Heart right ventricle (tissue), 16 donors: ENCODE data around the gene PLA2G7. TPM values are rescaled to one million over a fixed set of nuclear protein-coding genes. Genes with fewer than 3 reads are reported as not detected.
"Not testable (repeated sequence)": the region's sequence is repeated elsewhere in the genome, so short reads cannot be mapped to it uniquely, and the experiment has no call there.

ENCODE experiments used
- ATAC-seq, 8 donors: fragments of 200-7000 bp; cut with Tn5 transposase; one replicate each; pipeline ENCODE4 v1.9.1; 2020; ENCODE audit warnings: mild to moderate bottlenecking in 8 of 8, moderate library complexity in 8 of 8, moderate number of reproducible peaks in 1 of 8
- DNase-seq, 2 donors: peaks; one replicate each; pipeline ENCODE4 v3.0.0-alpha.2; 2020
- H3K27ac ChIP-seq, 10 donors: fragments of 200-600 bp; sonication (generic) in 2 of 10; one replicate each; pipeline versions ENCODE4 v1.5.0 to v1.8.0; 2020 to 2022; ENCODE audit warnings: mild to moderate bottlenecking in 3 of 10
- H3K27me3 ChIP-seq, 7 donors: fragments of 200-600 bp; one replicate each; pipeline ENCODE4 v1.8.0; 2021 to 2022; ENCODE audit warnings: mild to moderate bottlenecking in 2 of 7
- H3K36me3 ChIP-seq, 9 donors: fragments of 200-600 bp; sonication (generic) in 1 of 9; one replicate each; pipeline versions ENCODE4 v1.5.0 to v1.8.0; 2020 to 2022; ENCODE audit warnings: mild to moderate bottlenecking in 2 of 9
- H3K4me1 ChIP-seq, 9 donors: fragments of 200-600 bp; sonication (generic) in 1 of 9; one replicate each; pipeline versions ENCODE4 v1.5.0 to v1.8.0; 2020 to 2022; ENCODE audit warnings: mild to moderate bottlenecking in 4 of 9
- H3K4me3 ChIP-seq, 10 donors: fragments of 200-600 bp; sonication (generic) in 2 of 10; one replicate each; pipeline versions ENCODE4 v1.5.0 to v1.8.0; 2020 to 2022; ENCODE audit warnings: mild to moderate bottlenecking in 7 of 10, moderate library complexity in 2 of 10
- H3K9me3 ChIP-seq, 11 donors: fragments of 200-600 bp in 10 of 11; sonication (generic) in 2 of 11; one replicate each; pipeline versions ENCODE4 v1.5.0 to v1.8.0; 2013 to 2022; ENCODE audit warnings: mild to moderate bottlenecking in 2 of 11, control low read depth in 1 of 11, moderate library complexity in 1 of 11
- CTCF ChIP-seq, 9 donors: fragments of 200-600 bp; sonication (generic) in 2 of 9; IDR thresholded peaks; one replicate each; pipeline versions ENCODE4 v1.5.0 to v1.8.0; 2021 to 2022; ENCODE audit warnings: antibody characterized with exemption in 9 of 9, mild to moderate bottlenecking in 5 of 9, moderate library complexity in 1 of 9
- WGBS, 2 donors: extraction: QIAGEN DNeasy Blood & Tissue Kit; methylation state at CpG; one replicate each; pipeline ENCODE4 v1.1.7; 2013; ENCODE audit warnings: inconsistent platforms in 1 of 2; 5-methylcytosine and 5-hydroxymethylcytosine counted together
- intact Hi-C, 10 donors: fragments of 100-400 bp; cut with DNase I; formaldehyde crosslinking; loops; one replicate each; pipeline versions ENCODE4 v1.11.1 to v1.14.2; 2022
- polyA plus RNA-seq, 2 donors: library from polyadenylated mRNA; stranded (reverse); fragments of 200-250 nt; gene quantifications; one replicate each; pipeline ENCODE4 v1.2.3, GENCODE V29; 2013
- total RNA-seq, 10 donors: library from RNA; stranded (reverse); fragmentation: NEBNext Ultra II Directional in 3 of 10; extraction: Animal tissue kit (Norgen Biotek cat#: 25700) in 3 of 10; gene quantifications; one replicate each; pipeline versions ENCODE4 v1.2.1 to v1.2.4, GENCODE V29; 2021 to 2023
- donor health status: Arrhythmogenic right ventricular cardiomyopathy.
- donor health status: ischemic (EF 13 %, LVEDD 7.1; RV severe dilation, severe dysfunction).
- donor health status: healthy with polysubstance abuse.
- donor health status: DM: no; HTN: yes; CAD: no.
- donor health status: DM: no; HTN: no; CAD: no.
- donor health status: ischemic (EF 25% LVEDD 6.9; RV normal size, moderate dysfunction).
- donor health status: ischemic (EF 25% LVEDD 5.7; RV mildly dilated, moderate dysfunction).
- donor health status: healthy.
- donor health status: DM: yes; HTN: yes; CAD: no.
- donor health status: Ischemic cardiomyopathy.
- donor health status: ischemic (EF 35%, LVEDD 5.7; RV mildly dilated, moderate dysfunction).
- donor health status: nonischemic (EF 11% LVEDD 7.7; RV severe dilation, severe dysfunction).
- donor health status: DM: yes; HTN: yes; CAD: no.
- donor health status: PGD.
- donor health status: ischemic (EF 29% LVEDD 5.4; RV normal size, mild dysfunction).
- donor health status: nonischemic (EF 23%, LVEDD 6.1; RV moderate dilation, normal function).

The PLA2G7 gene
- total and polyA plus RNA-seq, 12 donors, result 0.12 to 4.0 (median 0.24) TPM; not detected in 6

DNA sequence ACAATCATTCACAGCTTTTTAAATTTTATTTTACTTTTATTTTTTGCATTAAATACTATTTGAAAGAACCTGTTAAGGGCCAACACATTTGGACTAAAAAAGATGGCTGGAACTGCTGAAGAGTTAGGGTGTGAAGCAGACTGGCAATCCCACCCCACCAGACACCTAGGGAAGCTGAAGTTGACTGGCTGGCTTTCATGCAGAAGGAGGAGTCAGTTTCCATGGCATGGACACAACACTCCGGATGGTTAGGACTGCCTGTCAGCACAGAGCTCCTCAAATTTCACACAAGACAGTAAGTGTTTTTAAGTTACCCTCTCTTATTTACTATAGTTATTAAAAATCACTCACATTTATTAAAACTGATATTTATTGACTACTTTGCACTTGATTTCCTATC is 11.5 kb upstream of the PLA2G7 start, which contains the start of gene ANKRD66:
ANKRD66 (plus strand) TSS at position 238 of the 400 bp plus-strand sequence. CDS start 5,016 bp downstream, outside the sequence.
- Histone ChIP-seq H3K9me3 (no peaks in the 10 kb centered on the region), H3K36me3 (no peaks in the 10 kb centered on the region), H3K4me1 (no peaks in the 10 kb centered on the region), H3K27me3 (peaks cover 0 to 5% (median 0%) of the 10 kb centered on the region in 7 donors), H3K27ac (no peak within 1 kb of the TSS), H3K4me3 (no peak within 1 kb of the TSS)
- 36 to 43% methylated on average over 1 of the region's 1 CpG for WGBS, 2 donors
- ATAC-seq (no peak), DNase-seq (no peak)
- TF ChIP-seq CTCF (IDR thresholded peaks at IDR 0.05), result no peak
- intact Hi-C loops, result loop anchor here in 1 of 10 donors (10.0 kb wide), 1 partner anchor 62 kb away; the partner anchor contains the start of gene TDRD6

DNA sequence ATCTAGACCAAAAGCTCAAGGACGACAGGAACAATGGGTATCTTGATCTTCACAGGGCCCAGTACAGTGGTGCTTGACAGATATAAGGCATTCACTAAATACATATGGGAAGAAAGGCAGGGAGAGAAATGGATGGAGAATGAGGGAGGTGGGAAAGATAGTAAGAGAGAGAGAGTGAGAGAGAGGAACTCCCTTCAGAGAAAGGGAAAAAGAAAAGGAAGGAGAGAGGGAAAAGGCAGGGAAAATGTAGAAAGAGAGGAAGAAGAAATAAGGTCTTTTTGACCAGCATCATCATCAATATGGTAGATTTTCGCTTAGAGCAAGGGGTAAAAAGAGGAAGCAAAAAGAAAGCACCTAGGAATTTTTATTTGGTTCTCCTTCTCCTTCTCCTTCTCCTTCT is 10.8 kb upstream of the PLA2G7 start:
- ATAC-seq (no peak), DNase-seq (no peak)
- Histone ChIP-seq H3K27me3 (peaks cover 0 to 5% (median 0%) of the 10 kb centered on the region in 7 donors), H3K4me1 (no peaks in the 10 kb centered on the region), H3K36me3 (no peaks in the 10 kb centered on the region), H3K27ac (no peak overlapping the region), H3K4me3 (no peak overlapping the region), H3K9me3 (no peaks in the 10 kb centered on the region)
- WGBS, 2 donors, result 59 to 73% methylated on average over 2 of the region's 2 CpGs
- intact Hi-C loops, result loop anchor here in 1 of 10 donors (10.0 kb wide), 1 partner anchor 61 kb away; the partner anchor contains the start of gene TDRD6
- TF ChIP-seq CTCF (IDR thresholded peaks at IDR 0.05), result no peak

DNA sequence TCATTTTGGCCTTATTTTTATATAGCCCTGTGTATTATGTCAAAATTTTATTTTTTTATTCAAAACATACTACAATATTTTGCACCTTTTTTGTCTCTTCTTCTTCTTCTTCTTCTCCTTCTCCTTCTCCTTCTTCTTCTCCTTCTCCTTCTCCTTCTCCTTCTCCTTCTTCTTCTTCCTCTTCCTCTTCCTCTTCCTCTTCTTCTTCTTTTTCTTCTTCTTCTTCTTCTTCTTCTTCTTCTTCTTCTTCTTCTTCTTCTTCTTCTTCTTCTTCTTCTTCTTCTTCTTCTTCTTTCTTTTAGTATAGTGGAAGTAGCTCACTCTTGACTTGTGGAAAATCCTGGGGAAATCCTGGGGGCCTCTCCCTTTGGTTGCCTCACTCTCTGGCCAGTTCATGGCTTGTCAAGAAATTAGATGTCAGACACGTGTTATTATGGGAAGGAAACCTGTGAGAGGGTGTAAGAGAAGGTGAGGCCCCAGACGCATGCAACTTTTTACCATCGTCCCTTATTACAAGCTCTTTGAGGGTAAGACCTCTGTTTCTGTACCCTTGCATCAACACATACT is 9.1 kb upstream of the PLA2G7 start:
- intact Hi-C loops, result loop anchor here in 1 of 10 donors (10.0 kb wide), 1 partner anchor 59 kb away; the partner anchor contains the start of gene TDRD6
- H3K4me1 ChIP-seq, DNase-seq, H3K4me3 ChIP-seq, H3K9me3 ChIP-seq, H3K27ac ChIP-seq, ATAC-seq, H3K27me3 ChIP-seq, H3K36me3 ChIP-seq: not testable (repeated sequence)
- WGBS, 2 donors, result 74 to 79% methylated on average over 3 of the region's 3 CpGs

- Histone ChIP-seq H3K27me3 (peaks cover 0 to 14% (median 5%) of the 10 kb centered on the region in 7 donors), H3K27ac (no peak overlapping the region), H3K4me1 (no peaks in the 10 kb centered on the region), H3K36me3 (no peaks in the 10 kb centered on the region), H3K9me3 (no peaks in the 10 kb centered on the region), H3K4me3 (no peak overlapping the region)
- intact Hi-C loops, result loop anchor here in 1 of 10 donors (10.0 kb wide), 1 partner anchor 59 kb away; the partner anchor contains the start of gene TDRD6
- DNase-seq, result no peak
- no peak for ATAC-seq
- TF ChIP-seq CTCF (IDR thresholded peaks at IDR 0.05), result no peak
- 75 to 97% methylated on average over 1 of the region's 1 CpG for WGBS, 2 donors
These were observed 8.4 kb upstream of the PLA2G7 start for GRCh38 chr6:46743425-46744158.
